ENCODE results near the gene MOGAT3. TPM values are rescaled to one million over a fixed set of nuclear protein-coding genes. Genes with fewer than 3 reads are reported as not detected.

The MOGAT3 gene
- total RNA-seq, 1 experiment from 2014 or later = 0.15 TPM

DNA sequence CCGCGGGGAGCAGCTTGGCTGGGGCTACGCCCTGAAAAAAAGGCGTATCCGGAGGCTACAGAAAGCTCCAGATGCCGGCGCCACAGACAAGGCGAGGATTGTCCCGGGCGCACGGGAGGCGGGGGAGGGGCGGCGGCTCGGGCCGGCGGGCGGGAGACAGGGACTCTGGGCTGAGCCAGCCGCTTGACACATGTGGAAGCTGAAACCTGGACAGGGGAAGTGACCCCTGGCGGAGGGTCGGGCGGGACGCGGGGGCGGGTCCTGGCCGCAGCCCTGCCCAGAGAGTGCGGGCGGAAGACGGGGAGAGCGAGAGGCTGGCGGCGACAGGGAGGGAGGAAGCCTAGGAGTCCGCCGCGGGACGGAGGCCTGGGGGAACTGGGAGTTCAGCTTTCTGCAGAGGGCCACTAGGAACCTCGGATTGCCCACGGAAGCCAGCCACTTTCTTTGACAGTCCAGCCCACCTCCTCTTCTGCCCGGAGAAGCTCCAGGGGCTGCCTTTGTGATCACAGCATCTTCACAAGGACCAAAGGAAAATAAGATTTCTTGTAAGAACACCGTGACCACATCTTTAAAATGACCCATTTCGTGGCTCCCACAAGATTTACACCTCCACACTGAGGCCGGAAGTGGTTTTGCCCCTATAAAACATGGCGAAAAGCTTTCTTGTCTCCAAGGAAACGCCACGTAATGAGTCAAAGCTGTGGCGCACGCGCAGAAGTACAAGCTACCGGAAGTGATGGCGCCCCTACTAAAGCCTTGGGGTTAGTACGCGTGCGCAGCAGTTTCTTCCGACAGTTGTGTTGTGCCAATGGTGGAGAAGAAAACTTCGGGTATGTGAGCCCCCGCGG lies 16.8 kb upstream of the MOGAT3 start, which contains the start of the genes PLOD3 and ZNHIT1:
Gene PLOD3 (minus strand): TSS at position 194 of the 848 bp plus-strand sequence. CDS start 307 bp downstream, outside the sequence.
Gene ZNHIT1 (plus strand): TSS at position 778 of the 848 bp plus-strand sequence. CDS start 31 bp downstream, at position 809.
- Histone ChIP-seq H3T11ph (ENCODE audit: low read length) (no peak within 1 kb of the TSS), H4K91ac (ENCODE audit: insufficient read length, low read depth, low read length) (no peak within 1 kb of the TSS), H3K79me1 (ENCODE audit: insufficient read depth, low read depth, low read length, poor library complexity, severe bottlenecking) (no peaks in the 10 kb centered on the region), H2BK120ac (ENCODE audit: low read depth, low read length, poor library complexity, severe bottlenecking) (no peak within 1 kb of the TSS), H4K8ac (replicated peaks; ENCODE audit: insufficient read length, low read depth, low read length) (no peak within 1 kb of the TSS), H2AFZ (ENCODE audit: low read length) (no peak within 1 kb of the TSS), H2BK15ac (ENCODE audit: low read depth, low read length) (no peak within 1 kb of the TSS), H3K27ac (ENCODE audit: insufficient read length, low read depth, low read length) (no peak within 1 kb of the TSS), H3K4me1 (ENCODE audit: insufficient read depth, low read length) (peaks cover 3% of the 10 kb centered on the region; the same call in 1 of the 2 replicates), H3K56ac (ENCODE audit: insufficient read length, low read depth, low read length) (no peak within 1 kb of the TSS), H4K20me1 (ENCODE audit: control insufficient read depth, insufficient read depth, insufficient read length) (no peaks in the 10 kb centered on the region), H2BK12ac (ENCODE audit: insufficient read length, low read depth, low read length) (no peak within 1 kb of the TSS), H3K79me2 (ENCODE audit: insufficient read depth, low read length) (no peaks in the 10 kb centered on the region), H3K9ac (ENCODE audit: extremely low read depth, insufficient read length, low read length) (peak within 1 kb of the TSS; percentile 71), H3K9me3 (ENCODE audit: control insufficient read depth, low read depth, low read length) (no peaks in the 10 kb centered on the region), H3K4ac (ENCODE audit: low read depth, low read length) (no peak within 1 kb of the TSS), H3K23ac (ENCODE audit: insufficient read length, low read depth, low read length) (no peak within 1 kb of the TSS), H3K18ac (ENCODE audit: insufficient read length, low read depth, low read length) (peak within 1 kb of the TSS; percentile 5), H3K4me2 (ENCODE audit: insufficient read depth, insufficient read length, low read length) (peak within 1 kb of the TSS; percentile 50), H3K23me2 (ENCODE audit: insufficient read length, low read depth, low read length, poor library complexity, severe bottlenecking) (peaks cover 7% of the 10 kb centered on the region), H4K5ac (ENCODE audit: insufficient read length, low read depth, low read length) (no peak within 1 kb of the TSS), H3K27me3 (ENCODE audit: insufficient read depth, low read length) (no peaks in the 10 kb centered on the region), H2AK5ac (ENCODE audit: insufficient read length, low read length) (no peak within 1 kb of the TSS), H2BK5ac (ENCODE audit: insufficient read length, low read length) (no peak within 1 kb of the TSS), H2BK20ac (ENCODE audit: low read depth, low read length, poor library complexity, severe bottlenecking) (no peak within 1 kb of the TSS), H3K14ac (ENCODE audit: insufficient read depth, low read length) (no peak within 1 kb of the TSS)
- peak within 1 kb of the TSS; percentile 66 to 95 (median 80) for H3K27ac Mint-ChIP-seq
- H3K27me3 Mint-ChIP-seq (ENCODE audit: low read depth) = no peaks in the 10 kb centered on the region; the same call in 1 of the 2 replicates
- DNase-seq = peak; percentile 95
- H3K4me3 Mint-ChIP-seq = peak within 1 kb of the TSS; percentile 96 to 99
- TF ChIP-seq, protein P1, sequence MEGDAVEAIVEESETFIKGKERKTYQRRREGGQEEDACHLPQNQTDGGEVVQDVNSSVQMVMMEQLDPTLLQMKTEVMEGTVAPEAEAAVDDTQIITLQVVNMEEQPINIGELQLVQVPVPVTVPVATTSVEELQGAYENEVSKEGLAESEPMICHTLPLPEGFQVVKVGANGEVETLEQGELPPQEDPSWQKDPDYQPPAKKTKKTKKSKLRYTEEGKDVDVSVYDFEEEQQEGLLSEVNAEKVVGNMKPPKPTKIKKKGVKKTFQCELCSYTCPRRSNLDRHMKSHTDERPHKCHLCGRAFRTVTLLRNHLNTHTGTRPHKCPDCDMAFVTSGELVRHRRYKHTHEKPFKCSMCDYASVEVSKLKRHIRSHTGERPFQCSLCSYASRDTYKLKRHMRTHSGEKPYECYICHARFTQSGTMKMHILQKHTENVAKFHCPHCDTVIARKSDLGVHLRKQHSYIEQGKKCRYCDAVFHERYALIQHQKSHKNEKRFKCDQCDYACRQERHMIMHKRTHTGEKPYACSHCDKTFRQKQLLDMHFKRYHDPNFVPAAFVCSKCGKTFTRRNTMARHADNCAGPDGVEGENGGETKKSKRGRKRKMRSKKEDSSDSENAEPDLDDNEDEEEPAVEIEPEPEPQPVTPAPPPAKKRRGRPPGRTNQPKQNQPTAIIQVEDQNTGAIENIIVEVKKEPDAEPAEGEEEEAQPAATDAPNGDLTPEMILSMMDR (conservative IDR thresholded peaks at IDR 0.05) = peak; percentile 48
- no CpG with 5 or more reads among the region's 57 CpGs for WGBS (ENCODE audit: extremely low coverage, insufficient read length, low lambda C conversion rate)
- peaks cover 19 to 23% of the 10 kb centered on the region in 2 experiments for H3K4me1 Mint-ChIP-seq
- peaks cover 4 to 31% (median 14%) of the 10 kb centered on the region in 3 experiments; a peak in 6 of 7 replicates for H3K36me3 Mint-ChIP-seq (ENCODE audit: insufficient read depth in 1 of 3, low read depth in 3 of 3)
- H3K9me3 Mint-ChIP-seq = no peaks in the 10 kb centered on the region
